22Rv1 (cell line): ENCODE measurements around the gene VPS37B.
"Not testable (repeated sequence)": the region's sequence is repeated elsewhere in the genome, so short reads cannot be mapped to it uniquely, and the experiment has no call there.

ENCODE experiments used
- H3K27ac ChIP-seq: fragments of 450-650 bp; 2 replicates; pipeline ENCODE4 v1.5.1; 2017
- CTCF ChIP-seq: fragments of 450-650 bp; IDR thresholded peaks from 2 replicates; pipeline ENCODE4 v1.5.1; 2017; ENCODE audit warnings: mild to moderate bottlenecking
- ZFX ChIP-seq: fragments of 450-650 bp; IDR thresholded peaks from 2 replicates; pipeline ENCODE4 v1.6.1; 2017; ENCODE audit warnings: antibody characterized with exemption, borderline replicate concordance

The VPS37B gene

GRCh38 chr12:122880155-122880667 lies 15.7 kb downstream of the VPS37B start:
- TF ChIP-seq CTCF, result no peak
- TF ChIP-seq ZFX, result no peak
- no peak overlapping the region for H3K27ac ChIP-seq

GRCh38 chr12:122878780-122879612 lies 16.9 kb downstream of the VPS37B start:
- no peak overlapping the region for H3K27ac ChIP-seq
- no peak for TF ChIP-seq ZFX
- TF ChIP-seq CTCF, result no peak

DNA sequence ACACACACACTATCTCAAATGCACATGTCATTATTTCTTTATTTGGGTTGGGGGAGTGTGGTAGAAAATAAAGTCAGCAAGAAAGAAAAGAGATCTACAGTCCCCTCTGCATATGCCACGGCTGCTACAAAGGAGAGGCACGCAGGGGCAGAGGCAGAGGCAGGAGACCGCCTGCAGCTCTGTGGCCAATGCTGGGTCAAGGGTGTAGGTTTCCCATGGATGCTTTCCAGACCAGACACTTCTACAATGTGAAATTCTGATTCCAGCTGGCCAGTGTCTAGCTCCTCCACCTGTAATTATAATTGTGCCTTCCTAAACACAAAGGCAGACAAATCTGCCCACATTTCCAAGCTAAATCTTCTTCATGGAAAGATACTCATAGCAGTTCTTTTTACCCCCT lies 19.2 kb downstream of the VPS37B start:
- TF ChIP-seq CTCF, result no peak
- TF ChIP-seq ZFX, result no peak
- H3K27ac ChIP-seq, result no peak overlapping the region

GRCh38 chr12:122876281-122876680 lies 19.6 kb downstream of the VPS37B start:
- not testable (repeated sequence) for H3K27ac ChIP-seq

GRCh38 chr12:122875590-122876220 lies 20.2 kb downstream of the VPS37B start:
- TF ChIP-seq ZFX (no peak), CTCF (no peak)
- H3K27ac ChIP-seq, result no peak overlapping the region

GRCh38 chr12:122874081-122874480 lies 21.8 kb downstream of the VPS37B start:
- TF ChIP-seq ZFX (no peak), CTCF (no peak)
- H3K27ac ChIP-seq, result no peak overlapping the region

GRCh38 chr12:122873540-122873939 lies 22.4 kb downstream of the VPS37B start:
- H3K27ac ChIP-seq, result peak overlapping the region; percentile 79
- TF ChIP-seq ZFX (no peak), CTCF (no peak)
